ENCODE data around the gene ATP6V1C2.

GRCh38 chr2:10800163-10800562, 78.7 kb downstream of the ATP6V1C2 start:
- TF ChIP-seq POLR2A (IDR thresholded peaks at IDR 0.05) = no peak
- no peak for TF ChIP-seq CTCF (IDR thresholded peaks at IDR 0.05)
